DMS53 treated with DMSO at 0.1 percent for 48 hours (cell line): Measurements from ENCODE around the gene EIF3A.
"Not testable (repeated sequence)": the region's sequence is repeated elsewhere in the genome, so short reads cannot be mapped to it uniquely, and the experiment has no call there.

Experiments
- DNase-seq: peaks from one replicate; lab custom pipeline; 2025; ENCODE audit not compliant: unreplicated experiment; lab: John Stamatoyannopoulos, UW

EIF3A gene

GRCh38 chr10:119080521-119081259, at the start of gene EIF3A:
EIF3A (minus strand) TSS chr10:119080817; CDS start chr10:119080676, 141 bp downstream.
- DNase-seq: peak; percentile 96

GRCh38 chr10:119129721-119130120, 49.1 kb upstream of the EIF3A start:
- no peak for DNase-seq

GRCh38 chr10:119125942-119126341, 45.3 kb upstream of the EIF3A start:
- no peak for DNase-seq

GRCh38 chr10:119120875-119121274, 40.3 kb upstream of the EIF3A start:
- DNase-seq: no peak

GRCh38 chr10:119120413-119120867, 39.8 kb upstream of the EIF3A start:
- DNase-seq: no peak

GRCh38 chr10:119119400-119119799, 38.8 kb upstream of the EIF3A start:
- DNase-seq: no peak

GRCh38 chr10:119118231-119118630, 37.6 kb upstream of the EIF3A start:
- DNase-seq: no peak

- DNase-seq: no peak
These were observed 35.8 kb upstream of the EIF3A start for GRCh38 chr10:119116326-119116951.

GRCh38 chr10:119115926-119116325, 35.3 kb upstream of the EIF3A start:
- DNase-seq: no peak

GRCh38 chr10:119113751-119114732, 33.4 kb upstream of the EIF3A start:
- DNase-seq: no peak

- DNase-seq: no peak
These were observed 31.4 kb upstream of the EIF3A start for GRCh38 chr10:119112056-119112455.

- DNase-seq: not testable (repeated sequence)
These were observed 27.2 kb upstream of the EIF3A start for GRCh38 chr10:119107771-119108170.

- not testable (repeated sequence) for DNase-seq
These were observed 26.5 kb upstream of the EIF3A start for GRCh38 chr10:119107106-119107505.

GRCh38 chr10:119105899-119106298, 25.3 kb upstream of the EIF3A start:
- DNase-seq: not testable (repeated sequence)

- no peak for DNase-seq
These were observed 24.5 kb upstream of the EIF3A start for GRCh38 chr10:119105155-119105554.

- DNase-seq: no peak
These were observed 24.0 kb upstream of the EIF3A start for GRCh38 chr10:119104654-119105015.

GRCh38 chr10:119103903-119104653, 23.5 kb upstream of the EIF3A start, which contains the start of gene DENND10:
DENND10 (plus strand) TSS chr10:119104113; CDS start chr10:119104143, 30 bp downstream.
- peak; percentile 9 for DNase-seq

- DNase-seq: no peak
These were observed 22.8 kb upstream of the EIF3A start for GRCh38 chr10:119103241-119103902.

GRCh38 chr10:119101366-119102098, 20.9 kb upstream of the EIF3A start:
- peak; percentile 16 for DNase-seq
